Activated CD4-positive, alpha-beta T cell treated with anti-CD3 and anti-CD28 coated beads, Interleukin-2, Interleukin-6, amounts not matched to agents 100 ng/mL and 50 ng/mL, durations not matched to agents 16 hours and 8 hours (primary cell): ENCODE data around the gene CEP85.
"Not testable (repeated sequence)": the region's sequence is repeated elsewhere in the genome, so short reads cannot be mapped to it uniquely, and the experiment has no call there.

Experiments used
- DNase-seq: peaks from one replicate; pipeline ENCODE4 v3.0.0-alpha.2; 2020

CEP85 gene

DNA sequence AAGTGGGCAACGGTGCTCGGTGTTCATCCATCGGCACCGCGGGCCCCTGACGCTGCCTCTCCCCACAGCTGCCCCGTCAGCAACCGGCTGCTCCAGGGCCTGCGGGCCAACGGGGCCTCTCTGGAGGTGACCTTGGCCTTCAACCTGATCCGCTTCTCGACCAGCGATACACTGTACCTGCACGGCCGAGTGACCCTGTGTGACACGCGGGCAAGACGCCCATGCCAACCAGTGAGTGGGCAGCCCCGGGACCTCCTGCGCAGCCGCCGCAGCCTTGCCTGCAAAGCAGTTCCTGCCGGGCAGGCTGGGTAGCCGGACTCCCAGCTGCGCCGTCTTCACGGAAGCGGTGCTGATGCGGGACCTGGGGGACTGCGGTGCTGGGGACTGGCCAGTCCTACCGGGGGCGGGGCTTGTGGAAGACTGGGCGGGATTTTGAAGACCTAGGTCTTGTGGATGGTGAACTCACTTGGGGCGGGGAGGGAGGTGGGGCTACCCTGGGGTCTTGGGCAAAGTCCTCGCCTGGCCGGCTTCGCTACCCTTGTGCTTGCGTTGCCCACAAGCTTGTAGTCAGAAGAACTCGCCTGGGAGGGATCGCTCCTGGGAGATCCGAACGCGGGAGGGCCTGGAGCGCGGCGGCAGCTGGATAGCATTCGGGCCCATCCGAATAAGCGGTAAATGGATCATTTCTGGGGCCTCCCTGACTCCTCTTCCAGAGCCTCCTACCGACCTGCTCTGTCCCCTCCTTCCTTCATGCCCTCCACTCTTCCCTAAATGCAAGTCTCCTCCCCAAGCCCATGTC lies 8.8 kb upstream of the CEP85 start:
- peak; percentile 43 for DNase-seq

DNA sequence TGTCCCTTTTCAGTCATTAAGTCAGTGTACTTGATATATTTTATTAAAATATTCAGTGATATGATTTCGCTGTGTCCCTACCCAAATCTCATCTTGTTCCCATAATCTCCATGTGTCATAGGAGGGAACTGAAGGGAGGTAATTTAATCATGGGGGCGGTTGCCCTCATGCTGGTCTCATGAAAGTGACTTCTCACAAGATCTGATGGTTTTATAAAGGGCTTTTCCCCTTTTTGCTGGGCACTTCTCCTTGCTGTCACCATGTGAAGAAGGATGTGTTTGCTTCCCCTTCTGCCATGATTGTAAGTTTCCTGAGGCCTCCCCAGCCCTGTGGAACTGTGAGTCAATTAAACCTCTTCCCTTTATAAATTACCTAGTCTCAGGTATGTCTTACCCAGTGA lies 3.3 kb upstream of the CEP85 start:
- DNase-seq = not testable (repeated sequence)

DNA sequence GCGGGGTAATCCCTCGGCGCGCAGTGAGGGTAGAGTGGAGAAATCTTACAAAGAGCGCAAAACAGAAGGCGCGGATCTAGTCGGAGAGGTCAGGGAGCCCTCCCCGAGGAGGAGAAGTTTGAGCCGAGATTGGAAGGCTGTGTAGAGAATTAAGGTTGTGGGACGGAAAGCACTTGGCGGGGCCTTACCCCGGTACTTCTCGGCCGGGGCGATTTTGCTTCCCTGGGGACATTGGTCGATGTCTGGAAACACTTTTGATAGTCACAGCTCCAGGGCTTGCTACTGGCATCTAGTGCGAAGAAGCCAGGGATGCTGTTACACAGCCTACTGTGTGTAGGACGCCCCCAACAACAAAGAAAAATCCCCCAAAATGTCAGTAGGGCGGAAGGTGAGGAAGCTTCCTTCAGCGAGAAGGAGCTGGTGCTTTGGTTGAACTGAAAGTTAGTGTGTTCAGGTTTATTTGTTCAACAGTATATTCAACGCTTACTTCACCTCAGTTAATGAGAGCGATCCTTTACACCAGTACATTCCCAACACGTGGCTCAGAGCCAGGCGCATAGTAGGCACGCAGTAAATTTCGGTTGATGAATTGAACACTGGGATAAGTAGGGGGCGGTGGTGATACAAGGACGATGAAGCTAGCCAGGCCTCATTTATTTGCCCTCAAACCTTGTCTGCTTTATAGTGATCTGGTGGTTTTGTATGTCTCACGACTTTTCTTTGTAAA lies 807 bp downstream of the CEP85 start:
- peak; percentile 40 for DNase-seq

DNA sequence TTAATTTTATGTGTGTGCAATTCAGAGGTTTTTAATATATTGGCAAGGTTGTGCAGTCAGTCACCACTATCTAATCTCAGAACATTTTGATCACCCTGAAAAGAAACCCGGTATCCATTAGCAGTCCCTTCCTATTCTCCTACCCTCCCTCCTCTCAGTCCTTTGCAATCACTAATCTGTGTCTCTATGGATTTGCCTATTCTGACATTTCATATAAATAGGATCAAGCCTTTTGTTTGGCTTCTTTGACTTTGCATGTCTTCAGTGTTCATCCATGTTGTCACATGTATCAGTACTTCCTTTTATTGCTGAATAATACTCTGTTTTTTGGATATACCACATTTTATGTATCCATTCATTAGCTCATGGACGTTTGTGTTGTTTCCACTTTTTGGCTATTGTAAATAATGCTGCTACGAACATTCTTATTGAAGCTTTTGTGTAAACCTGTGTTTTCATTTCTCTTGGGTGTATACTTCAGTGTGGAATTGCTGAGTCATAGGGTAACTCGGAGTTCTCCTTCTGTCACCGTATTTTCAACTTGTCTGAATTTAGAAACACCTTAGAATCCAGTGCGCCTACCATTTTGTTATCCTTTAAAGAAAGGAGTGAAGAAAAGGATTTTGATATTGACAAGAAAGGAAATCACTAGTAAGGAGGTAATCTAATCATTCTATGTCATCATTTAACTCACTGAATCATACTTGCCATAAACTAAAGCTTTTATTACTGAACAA lies 3.4 kb downstream of the CEP85 start:
- DNase-seq = peak; percentile 33

DNA sequence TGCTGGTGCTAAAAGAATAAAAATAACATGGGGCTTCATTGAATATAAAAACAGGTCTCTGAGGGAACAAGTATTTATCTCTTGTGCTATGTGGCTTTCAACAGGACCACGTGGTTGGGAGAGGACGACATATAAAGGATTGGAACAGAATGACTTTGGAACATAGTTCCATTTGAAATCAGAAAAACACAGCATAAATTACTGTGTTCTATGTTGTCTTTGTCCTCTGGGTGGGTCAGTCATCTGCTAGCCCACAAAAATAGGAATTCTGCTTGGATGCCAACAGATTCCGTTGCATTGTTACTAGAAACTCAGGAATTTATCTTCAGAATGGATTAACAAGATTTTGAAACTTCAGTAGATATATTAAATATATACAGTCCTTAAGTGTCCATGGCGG lies 5.9 kb downstream of the CEP85 start:
- no peak for DNase-seq

DNA sequence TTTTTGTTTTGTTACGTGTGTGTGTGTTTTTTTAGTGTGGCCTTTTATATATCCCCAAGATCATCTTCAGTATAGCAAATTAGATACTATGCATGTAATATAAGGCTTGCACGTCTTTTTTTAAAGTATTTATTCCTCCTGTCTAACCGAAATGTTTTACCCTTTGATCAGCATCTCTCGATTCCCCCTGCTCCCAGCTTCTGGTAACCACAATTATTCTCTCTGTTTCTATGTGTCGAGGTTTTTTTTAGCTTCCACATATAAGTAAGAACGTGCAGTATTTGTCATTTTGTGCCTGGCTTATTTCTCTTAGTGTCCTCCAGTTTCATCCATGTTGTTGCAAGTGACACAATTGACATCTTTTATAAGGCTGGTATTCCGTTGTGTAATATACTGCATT lies 18.7 kb downstream of the CEP85 start:
- no peak for DNase-seq

DNA sequence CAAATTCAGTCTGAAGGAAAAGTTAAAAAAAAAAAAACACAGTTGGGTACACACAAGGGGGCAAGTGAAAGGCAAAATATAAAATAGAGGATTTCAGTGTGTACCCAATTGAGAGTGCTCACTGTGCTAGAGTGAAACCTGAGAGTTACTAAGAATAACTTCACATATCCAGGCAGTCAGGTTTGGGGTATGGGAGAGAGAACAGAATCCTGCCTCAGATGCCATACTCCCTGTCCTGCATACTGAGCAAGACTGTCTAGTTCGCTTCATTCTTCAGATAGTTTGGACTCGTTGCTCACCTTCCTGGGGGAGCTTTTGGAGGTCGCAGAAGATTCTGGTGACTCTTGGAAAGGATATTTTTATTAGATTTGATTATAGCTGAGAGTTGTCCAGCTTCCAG lies 20.4 kb downstream of the CEP85 start:
- DNase-seq = no peak

DNA sequence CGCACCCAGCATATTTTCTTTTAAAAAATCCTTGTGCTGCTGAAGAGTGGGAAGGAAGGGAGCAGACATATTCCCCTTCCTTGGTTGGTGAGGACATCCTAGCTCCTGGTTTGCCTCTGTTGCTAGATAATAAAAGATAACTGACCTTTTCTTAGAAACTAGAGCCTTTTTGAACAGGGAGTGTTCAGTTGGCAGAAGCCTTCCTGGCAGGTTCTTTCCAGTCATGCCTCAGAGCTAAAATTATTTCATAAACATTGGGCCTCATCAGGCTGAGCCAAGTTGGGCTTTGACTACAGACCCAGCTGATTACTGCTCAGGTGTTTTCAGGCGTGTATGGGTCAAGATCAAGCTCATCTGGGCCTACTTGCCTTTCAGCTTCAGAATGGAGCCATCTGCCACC lies 23.2 kb downstream of the CEP85 start:
- DNase-seq = no peak

DNA sequence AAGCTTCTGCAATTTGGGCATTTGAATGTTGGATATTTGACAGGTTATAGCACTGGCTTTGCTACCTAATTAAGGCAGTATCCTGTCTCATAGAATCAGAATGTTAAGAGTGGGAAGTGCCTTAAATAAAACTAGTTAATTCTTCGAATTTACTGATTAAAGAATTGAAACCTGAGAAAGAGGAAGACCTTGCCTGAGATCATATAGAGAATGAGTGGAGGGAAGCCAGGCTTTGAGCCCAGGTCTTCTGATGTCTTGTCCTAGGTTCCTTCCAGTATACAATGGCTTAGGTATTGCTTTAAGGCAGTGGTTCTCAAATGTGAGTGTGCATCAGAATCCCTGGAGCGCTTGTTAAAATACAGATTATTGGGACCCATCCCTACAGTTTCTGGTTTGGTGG lies 25.0 kb downstream of the CEP85 start:
- no peak for DNase-seq

DNA sequence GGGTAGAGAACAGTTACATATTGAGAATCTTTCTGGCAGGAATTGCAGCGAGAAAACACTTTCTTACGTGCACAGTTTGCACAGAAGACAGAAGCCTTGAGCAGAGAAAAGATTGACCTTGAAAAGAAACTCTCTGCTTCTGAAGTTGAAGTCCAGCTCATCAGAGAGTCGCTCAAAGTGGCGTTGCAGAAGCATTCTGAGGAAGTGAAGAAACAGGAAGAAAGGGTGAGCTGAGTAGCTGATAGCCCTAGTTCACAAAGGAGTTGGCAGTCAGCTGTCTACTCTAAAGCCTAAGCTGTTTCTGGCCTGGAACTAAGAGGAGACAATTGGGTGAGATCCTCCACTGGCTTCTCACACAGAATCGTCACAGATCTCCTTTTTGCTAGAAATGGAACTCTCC lies 25.6 kb downstream of the CEP85 start:
- DNase-seq = no peak

DNA sequence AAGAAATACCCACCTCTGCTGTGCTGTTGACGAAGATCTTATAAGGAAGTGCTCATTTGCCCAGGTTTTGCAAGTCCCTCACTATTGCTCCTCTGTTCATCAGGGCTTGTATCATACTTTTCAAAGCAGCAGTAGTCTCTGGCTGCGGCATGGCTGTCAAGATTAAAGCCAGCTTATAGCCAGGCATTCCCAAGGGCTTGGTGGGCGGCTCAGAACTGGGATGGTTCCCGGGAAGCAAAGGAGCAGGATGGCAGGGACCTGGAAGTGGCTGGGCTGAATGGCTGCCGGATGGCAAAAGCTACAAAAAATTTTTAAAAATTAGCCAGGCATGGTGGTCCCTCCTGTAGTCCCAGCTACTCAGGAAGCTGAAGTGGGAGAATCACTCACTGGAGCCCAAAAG lies 29.2 kb downstream of the CEP85 start:
- no peak for DNase-seq

DNA sequence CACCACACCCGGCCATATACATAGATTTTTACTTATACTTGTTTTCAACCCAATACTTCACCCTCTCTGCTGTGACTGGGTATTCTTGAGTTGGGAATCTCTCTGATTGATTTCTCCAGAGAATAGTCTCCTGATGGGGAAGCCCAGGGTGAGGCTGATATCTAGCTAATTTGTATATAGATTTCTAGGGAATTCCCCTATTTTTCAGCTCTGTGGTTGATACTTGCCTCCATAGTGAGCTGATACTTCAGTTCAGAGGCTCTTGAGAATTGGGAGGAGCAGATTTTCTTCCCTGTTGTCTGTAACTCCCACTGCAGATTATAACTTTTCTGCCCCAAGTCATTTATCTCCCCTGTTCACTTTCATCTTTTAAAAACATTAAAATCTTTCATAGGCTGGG lies 31.4 kb downstream of the CEP85 start:
- no peak for DNase-seq

DNA sequence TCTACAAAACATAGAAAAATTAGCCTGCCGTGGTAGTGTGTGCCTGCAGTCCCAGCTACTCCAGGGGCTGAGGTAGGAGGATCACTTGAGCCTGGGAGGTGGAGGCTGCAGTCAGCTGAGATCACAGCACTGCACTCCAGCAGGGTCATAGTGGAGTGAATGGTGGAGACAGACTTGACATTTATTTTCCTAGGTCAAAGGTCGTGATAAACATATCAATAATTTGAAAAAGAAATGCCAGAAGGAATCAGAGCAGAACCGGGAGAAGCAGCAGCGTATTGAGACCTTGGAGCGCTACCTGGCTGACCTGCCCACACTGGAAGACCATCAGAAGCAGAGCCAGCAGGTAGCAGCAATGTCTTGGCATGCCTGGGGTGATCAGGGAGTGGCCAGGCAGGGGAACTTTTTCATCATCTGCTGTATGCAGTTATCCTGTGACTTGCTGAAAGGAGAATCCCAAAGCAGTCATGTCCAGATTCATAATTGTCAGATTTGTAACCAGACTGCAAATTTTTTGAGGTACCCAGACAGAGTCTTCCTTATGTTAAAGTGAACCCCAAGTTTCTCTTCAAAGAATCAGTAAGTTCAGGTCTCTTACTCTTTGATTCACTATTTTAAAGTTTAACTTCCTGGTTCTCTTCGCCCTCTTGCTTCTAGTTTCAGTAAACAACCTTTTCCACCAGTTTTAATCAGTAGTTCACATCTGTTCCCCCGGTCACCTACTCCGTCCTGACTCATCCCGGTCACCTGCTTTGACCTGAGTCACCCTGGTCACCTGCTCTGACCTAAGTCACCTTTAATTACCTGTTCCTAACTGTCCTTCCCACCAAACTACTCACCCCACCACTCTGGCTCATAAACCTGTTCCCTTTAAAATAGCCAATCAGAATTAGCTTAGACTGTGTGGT lies 34.5 kb downstream of the CEP85 start:
- no peak for DNase-seq

DNA sequence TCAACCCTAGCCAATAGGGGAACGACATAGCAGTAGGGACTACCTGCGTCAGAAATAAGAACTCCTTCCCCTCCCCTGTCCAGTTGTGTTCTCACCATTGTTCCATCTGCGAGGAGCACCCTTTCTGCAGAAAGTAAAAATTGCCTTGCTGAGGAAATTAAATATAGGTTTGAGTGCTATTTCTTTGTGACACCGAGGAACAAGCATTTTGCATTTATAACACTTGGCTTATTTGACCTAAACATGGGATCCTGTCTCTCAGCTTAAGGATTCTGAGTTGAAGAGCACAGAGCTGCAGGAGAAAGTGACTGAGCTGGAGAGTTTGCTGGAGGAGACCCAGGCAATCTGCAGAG lies 35.2 kb downstream of the CEP85 start:
- DNase-seq = no peak

DNA sequence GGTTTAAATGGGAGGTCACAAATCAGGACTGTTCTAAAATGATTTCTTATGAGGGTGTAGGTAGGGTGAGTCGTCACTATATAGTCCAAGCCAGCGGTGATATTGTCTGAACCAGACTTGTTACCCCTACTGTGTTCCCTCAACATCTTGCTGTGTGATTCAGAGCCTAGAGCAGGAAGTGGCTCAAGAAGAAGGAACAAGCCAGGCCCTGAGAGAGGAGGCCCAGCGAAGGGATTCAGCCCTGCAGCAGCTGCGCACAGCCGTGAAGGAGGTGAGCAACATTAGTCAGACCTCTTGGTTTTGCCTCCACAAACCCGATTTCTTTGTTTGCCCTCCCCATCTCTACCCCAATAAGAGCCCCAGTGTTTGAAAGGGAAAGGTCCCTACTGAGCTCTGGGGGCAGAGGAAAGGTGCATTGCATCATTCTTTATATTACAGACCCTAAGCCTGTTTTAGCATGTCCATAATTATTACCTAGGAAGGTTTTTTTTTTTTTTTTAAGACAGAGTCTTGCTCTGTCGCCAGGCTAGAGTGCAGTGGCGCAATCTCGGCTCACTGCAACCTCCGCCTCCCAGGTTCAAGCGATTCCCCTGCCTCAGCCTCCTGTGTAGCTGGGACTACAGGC lies 40.9 kb downstream of the CEP85 start:
- peak; percentile 40 for DNase-seq

DNA sequence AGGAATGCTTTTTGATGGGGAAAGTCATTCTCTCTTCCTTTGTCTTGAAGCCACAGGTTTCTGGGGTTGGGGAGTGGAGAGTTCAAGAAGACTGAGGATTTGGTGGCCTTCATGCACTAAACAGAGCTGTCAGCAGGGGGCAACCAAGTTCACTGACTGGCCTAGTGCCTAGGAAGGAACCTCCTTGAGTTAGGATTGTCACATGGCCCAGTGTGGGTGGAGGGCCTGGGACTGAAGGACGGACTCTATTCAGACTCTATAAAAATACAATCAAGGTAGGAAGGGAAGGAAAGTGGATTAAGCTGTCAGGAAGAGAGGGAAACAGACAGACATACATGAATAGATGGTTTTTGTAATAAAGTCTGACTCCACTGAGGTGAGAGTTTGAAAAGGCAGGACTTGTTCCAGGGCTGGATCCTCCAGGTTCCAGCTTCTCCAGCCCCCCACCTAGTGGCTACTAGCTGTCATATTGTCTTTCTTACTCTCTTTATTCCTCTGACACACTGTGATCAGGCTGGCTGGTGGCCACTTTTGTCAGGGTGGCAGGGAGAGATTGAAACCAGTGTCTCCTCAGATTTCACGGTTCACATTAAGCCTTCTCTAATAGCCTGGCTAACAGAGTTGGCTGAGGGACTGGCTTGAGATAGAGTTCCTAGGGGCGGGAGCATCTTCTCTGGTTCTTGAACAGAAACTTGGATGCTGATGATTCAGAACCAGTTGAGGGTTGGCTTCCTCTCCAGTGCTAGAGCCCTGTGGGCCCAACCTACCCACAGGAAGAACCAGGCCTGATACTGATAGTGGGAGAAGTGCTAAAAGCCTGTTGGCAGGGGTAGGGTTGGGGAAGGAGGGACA lies 41.8 kb downstream of the CEP85 start:
- DNase-seq = peak; percentile 91

DNA sequence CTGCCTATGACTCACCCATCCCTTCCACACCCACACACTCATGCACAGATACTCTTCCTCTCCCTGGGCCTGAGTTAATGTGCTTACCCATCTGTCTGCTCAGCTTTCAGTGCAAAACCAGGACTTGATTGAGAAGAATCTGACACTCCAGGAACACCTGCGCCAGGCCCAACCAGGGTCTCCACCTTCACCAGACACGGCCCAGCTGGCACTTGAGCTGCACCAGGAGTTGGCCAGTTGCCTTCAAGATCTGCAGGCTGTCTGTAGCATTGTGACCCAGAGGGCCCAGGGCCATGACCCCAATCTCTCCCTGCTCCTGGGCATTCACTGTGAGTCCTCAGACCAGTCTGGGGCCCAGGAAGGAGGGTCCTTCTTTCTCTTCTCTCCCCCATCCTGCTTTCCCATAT lies 42.4 kb downstream of the CEP85 start:
- DNase-seq = no peak

DNA sequence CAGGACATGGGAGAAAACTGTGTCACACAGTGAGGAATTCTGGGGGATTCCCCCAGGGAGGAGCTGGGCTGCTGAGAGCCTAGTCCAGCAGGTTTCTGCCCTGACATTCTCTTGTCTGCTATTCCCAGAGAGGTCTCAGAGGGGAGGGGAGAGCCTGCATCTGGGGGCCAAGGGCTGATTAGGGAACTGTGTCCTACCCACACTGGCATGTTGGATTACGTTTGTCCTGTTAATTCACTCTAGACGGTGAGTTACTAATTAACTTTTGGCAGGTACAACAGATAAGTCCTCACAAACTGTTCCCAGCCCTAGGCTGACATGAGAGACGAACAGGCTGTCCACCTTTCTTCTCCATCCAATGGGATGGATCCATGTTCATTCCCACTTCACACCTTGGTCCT lies 43.3 kb downstream of the CEP85 start:
- no peak for DNase-seq

DNA sequence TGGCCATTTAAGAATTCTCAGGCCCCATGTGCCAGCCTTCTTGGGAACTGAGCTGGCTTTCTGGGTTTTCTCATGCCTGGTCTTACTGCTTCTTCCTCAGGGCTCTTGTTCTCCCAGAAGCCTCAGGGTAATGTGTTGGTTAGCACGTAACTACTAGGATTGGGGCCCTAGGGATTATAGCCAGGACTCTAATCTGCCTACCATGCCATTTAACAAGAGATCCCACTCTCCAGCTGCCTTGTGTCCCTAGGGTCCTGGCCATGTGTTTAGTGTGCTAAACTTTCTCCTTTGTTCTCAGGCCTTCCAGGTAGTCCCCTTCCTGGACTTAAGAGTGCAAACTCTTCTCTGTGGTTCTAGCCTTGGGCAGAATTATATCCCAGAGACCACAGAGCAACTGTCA lies 43.7 kb downstream of the CEP85 start:
- no peak for DNase-seq

DNA sequence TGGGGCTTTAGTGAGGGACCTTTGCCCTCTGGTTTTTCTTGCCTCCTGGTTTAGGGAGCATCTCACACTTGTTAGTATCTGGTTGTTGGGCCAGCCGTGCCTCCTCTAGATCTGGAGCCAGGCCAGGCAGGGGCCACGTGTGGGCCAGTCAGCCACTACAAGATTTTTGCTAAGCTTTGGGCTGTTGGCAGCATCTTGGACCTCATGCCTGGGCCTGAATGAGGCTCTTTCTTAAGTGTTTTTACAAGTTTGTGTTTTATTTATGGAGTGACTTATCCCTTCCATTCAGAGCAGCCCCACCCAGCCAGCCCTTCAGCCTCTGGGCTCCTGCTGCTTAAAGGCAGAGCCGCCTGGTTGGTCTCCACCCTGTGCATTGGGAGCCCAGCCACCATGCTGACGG lies 44.3 kb downstream of the CEP85 start:
- DNase-seq = no peak

DNA sequence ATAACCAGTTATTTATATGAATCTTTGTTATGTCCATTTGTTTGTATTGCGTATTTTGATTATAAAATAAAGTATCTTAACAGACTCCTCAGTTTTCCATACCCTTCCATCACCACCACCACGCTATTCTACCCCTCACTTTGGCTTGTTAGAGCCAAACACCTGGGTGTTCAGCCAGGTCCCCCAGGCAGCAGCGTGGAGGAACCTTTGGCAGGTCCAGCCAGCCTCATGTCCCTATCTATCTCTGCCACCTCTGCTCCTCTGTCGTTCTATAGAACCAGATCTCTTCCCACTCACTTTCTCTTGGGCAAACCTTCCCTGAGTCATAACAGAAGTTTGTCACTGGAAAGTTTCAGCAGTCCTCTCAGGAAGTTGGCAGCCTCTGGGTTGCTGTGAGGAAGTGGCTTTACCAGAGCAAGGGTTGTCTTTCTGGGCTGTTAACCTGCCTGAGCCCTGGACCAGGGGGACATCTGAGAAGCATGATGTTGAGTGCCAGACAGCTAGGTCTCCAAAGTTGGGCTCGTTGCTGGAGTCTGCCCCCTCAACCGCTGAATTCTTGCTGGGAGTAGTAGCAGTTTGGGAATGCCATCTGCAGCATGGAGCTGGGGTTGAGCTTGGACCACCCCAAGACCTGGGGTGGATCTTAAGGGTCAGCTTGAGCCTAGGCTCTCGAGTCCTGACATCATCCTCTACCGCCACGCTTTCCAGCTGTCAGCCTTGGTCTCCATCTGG lies 44.9 kb downstream of the CEP85 start:
- peak; percentile 80 for DNase-seq
